ENCODE measurements around the gene CNTN3.

Gene CNTN3

GRCh38 chr3:74614107-74614967, at the start of gene CNTN3:
TSS of gene CNTN3 (minus strand) at chr3:74614659. CDS start at chr3:74521112, 93,547 bp downstream.
- DNase-seq: no peak

- DNase-seq: no peak
These were observed 48.7 kb upstream of the CNTN3 start for GRCh38 chr3:74663178-74663577.

GRCh38 chr3:74661672-74662071, 47.2 kb upstream of the CNTN3 start:
- DNase-seq: no peak

GRCh38 chr3:74651885-74652284, 37.4 kb upstream of the CNTN3 start:
- no peak for DNase-seq

- DNase-seq: no peak
These were observed 36.8 kb upstream of the CNTN3 start for GRCh38 chr3:74651292-74651691.

- no peak for DNase-seq
These were observed 33.6 kb upstream of the CNTN3 start for GRCh38 chr3:74648107-74648506.

- DNase-seq: no peak
These were observed 31.6 kb upstream of the CNTN3 start for GRCh38 chr3:74646094-74646493.

DNA sequence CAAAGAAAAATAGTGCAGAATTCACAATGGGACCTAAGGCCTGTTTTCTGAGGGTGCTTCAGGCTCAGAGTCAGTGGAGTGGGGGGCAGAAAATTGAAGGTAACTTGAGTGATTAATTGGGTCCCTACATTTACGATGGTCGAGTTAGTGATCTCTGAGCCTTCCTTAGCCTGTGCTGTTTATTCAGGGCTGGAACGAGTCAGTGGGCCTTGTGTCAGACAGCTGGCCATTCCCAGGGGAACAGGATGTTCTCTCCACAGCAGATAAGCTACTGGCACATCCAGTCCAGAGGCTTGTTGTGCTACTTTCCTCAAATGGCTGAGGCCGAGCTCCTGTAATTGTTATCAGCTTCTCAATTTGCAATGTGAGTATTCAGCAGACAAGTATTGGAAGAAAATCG, 29.2 kb upstream of the CNTN3 start:
- no peak for DNase-seq

DNA sequence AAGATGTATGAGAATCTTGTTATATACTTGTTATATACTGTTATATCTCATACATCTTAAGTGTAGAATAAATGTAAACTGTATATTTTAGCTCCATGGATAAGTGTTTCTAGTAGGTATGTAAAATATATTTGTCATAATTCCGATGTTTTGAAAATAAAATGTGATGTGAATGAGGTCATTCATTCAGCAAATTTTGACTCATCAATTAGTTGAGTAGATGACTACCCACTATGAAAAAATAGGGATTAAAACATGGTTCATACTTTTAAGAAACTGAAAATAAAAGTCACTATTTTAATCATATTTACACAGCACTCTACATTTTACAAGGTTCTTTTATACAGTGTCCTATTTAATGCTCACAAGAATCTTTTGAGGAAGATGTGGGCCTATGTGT, 28.4 kb upstream of the CNTN3 start:
- no peak for DNase-seq

GRCh38 chr3:74640211-74640610, 25.8 kb upstream of the CNTN3 start:
- DNase-seq: no peak

GRCh38 chr3:74639681-74640080, 25.2 kb upstream of the CNTN3 start:
- DNase-seq: no peak

GRCh38 chr3:74636981-74637380, 22.5 kb upstream of the CNTN3 start:
- no peak for DNase-seq

GRCh38 chr3:74633021-74633420, 18.6 kb upstream of the CNTN3 start:
- DNase-seq: no peak

- no peak for DNase-seq
These were observed 17.1 kb upstream of the CNTN3 start for GRCh38 chr3:74631351-74632140.

- DNase-seq: no peak
These were observed 16.1 kb upstream of the CNTN3 start for GRCh38 chr3:74630602-74631001.

DNA sequence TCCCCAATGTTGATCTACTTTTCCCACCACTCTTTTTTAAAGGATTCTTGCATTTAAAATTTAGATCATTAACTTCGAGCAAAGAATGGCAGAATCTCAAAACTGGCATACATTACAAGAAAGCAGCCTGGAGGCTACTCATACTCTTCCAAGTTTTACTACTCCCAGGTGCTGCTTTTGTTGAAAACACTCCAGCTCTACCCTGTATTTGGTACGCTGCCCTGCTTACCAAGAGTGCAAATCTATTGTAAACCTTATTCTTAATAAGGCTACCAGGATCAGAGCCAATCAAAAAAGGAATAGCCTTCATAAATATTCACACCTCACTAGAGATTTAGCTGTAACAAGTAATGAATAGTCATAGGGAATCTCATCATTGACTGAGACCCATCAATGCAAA, 11.6 kb upstream of the CNTN3 start:
- no peak for DNase-seq

DNA sequence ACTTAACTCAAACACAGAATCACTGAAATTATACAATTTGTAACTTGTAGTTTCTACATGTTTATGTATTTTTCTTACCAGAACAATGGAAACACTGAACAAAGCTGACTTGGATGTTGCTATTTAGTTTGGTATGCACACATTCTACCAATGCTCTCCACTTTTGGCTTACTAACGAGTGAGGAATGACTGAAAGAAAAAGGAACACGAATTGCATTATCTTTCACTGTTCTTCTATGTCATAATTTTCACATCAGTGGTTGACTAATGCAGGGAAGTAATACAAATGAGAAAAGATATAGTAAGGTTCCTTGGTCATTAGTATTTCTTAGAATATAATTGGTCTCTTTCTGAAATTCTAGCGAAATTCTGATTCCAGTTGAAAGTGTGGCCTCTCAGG, 9.8 kb upstream of the CNTN3 start:
- no peak for DNase-seq

GRCh38 chr3:74623261-74623836, 8.9 kb upstream of the CNTN3 start:
- no peak for DNase-seq

DNA sequence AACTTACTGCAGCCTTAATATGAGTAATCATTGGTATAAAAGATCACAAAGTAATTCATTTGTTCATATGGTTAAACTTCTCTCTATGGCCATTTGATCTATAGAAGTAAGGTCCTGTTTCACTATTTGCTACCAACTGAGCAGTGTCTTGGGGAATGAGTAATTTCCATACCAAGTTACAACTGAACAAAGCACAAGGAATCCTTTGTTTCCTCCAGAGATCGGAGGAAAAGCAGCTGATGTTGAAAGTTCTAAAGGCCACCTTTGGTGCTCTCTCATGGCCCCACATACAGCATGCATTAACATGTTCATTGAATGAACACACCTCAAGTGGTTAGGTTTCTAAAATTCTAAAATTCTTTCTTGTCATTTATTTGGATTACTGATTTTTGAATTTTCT, 7.1 kb upstream of the CNTN3 start:
- DNase-seq: no peak

GRCh38 chr3:74617776-74618175, 3.3 kb upstream of the CNTN3 start:
- DNase-seq: no peak

DNA sequence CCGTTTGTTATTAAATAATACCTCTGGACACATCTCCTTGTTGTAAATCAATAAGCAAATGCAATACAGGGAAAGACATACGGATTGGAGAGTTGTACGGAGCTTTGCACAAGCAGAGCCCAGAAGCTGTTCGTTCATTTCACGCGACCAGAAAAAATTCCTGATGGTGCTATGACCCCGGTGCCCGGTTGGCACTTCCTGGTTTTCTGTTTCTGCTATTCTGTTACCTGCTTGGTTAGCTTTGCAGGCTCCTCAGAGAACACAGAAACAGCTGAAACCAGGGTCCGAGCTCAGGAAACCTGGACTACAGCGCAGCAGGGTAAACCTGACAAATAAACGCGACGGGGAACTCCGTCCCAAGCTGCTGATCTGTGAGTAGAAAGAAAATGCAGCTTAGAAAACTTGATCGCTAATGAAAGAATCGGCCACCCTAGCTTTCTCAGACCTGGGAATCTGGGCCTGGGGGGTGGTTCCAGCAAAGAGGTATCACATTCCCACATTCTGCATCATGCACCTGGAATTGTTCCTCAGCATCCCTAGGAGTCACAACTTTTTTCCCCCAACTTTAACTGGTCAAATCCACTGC, 845 bp downstream of the CNTN3 start:
- DNase-seq: no peak

DNA sequence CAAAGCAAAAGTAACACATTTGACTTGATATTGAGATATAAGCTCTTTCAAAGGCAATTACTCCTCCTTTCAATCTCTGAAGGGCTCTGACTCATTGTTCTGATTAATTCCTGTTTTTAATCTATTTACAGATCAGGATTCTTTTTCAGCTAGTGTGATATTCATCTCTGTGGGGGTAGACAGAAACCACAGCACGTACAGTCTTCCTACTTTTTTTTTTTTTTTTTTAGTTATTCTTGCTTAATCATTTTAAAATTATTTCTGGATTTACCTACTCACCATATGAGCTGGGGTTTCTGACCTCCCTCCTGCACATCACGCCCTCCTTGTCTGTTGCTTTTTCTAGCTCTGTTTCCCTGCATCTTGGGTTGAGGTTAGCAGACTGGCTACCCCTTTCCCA, 1.4 kb downstream of the CNTN3 start:
- DNase-seq: no peak

DNA sequence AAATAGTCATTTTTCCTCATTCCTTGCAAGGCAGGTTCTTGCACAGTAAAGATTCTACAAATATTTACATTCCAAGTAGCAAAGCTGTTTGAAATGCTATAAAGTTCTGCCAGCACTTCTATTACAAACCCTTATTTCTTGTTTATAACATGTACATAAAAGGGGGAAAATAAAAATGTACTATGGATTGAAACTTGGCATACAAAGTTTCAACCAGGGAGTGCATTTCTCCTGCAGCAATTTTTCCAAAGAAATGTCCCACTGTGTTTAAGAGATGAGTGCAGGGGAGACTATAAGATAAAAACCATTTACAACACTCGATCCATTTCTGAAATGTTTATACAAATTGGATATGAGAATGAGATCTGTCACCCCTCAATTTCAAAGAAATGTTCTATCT, 3.3 kb downstream of the CNTN3 start:
- no peak for DNase-seq

DNA sequence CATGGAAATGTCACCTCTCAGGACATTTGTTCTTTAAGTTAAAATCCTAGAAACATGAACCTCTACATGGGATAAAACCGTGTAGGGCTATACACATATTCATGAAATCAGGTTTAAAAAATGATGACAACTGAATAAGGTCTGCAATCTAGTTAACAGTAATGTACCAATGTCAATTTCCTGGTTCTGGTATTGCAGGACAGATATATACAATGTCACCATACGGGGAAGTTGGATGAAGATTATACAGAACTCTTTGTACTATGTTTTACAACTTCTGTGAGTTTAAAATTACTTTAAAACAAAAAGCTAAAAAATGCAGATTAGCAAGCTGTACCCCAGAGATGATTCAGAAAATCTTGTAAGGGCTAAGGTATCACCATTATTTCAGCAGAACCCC, 6.7 kb downstream of the CNTN3 start:
- DNase-seq: no peak
